ENCODE data around the gene GRIK4. TPM values are rescaled to one million over a fixed set of nuclear protein-coding genes. Genes with fewer than 3 reads are reported as not detected.

Gene GRIK4
- total RNA-seq, 1 donor from 2014 or later = 2.2 TPM

DNA sequence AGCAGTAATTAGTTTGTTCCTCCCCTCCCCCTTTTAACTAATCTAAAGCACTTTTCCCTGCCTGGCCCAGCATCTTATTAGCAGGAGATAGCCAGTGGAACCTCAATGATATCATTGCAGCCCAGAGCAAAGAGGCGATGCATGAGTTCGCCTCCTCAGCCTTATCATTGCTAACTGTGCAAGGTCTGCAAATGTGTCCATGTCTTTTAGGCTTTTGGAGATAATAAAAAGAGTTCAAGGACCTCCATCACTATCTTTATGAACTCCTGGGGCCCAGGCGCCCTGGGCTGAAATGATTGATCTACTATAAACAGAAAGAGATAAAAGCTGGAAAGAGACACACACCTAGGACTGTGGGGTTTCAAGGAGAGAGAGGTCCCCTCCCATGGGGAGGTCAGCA is 388.2 kb downstream of the GRIK4 start:
- TF ChIP-seq EZH2 (IDR thresholded peaks at IDR 0.05; ENCODE audit: insufficient read depth, low read length) (no peak), CTCF (IDR thresholded peaks at IDR 0.05; ENCODE audit: insufficient read depth, low read depth, low read length) (no peak)
- Histone ChIP-seq H2AFZ (ENCODE audit: low read depth, low read length) (no peak overlapping the region), H3K4me1 (ENCODE audit: insufficient read depth, low read length) (no peaks in the 10 kb centered on the region), H3K27ac (ENCODE audit: low read depth, low read length) (no peak overlapping the region), H3K9me3 (ENCODE audit: insufficient read depth, low read depth, low read length) (no peaks in the 10 kb centered on the region), H3K27me3 (ENCODE audit: insufficient read depth, low read length) (peaks cover 5% of the 10 kb centered on the region), H3K79me2 (ENCODE audit: insufficient read depth, low read length) (no peaks in the 10 kb centered on the region), H3K9ac (ENCODE audit: low read length) (no peak overlapping the region), H3K4me3 (ENCODE audit: insufficient read depth, low read depth, low read length) (no peak overlapping the region), H4K20me1 (ENCODE audit: insufficient read depth, low read length) (no peaks in the 10 kb centered on the region), H3K36me3 (ENCODE audit: insufficient read depth, low read length) (no peaks in the 10 kb centered on the region), H3K4me2 (ENCODE audit: low read length) (no peak overlapping the region)
- FAIRE-seq (no peak), DNase-seq (ENCODE audit: low read depth) (no peak)
- Mint-ChIP-seq H3K27ac (ENCODE audit: unreplicated experiment) (no peak overlapping the region), H3K9me3 (ENCODE audit: unreplicated experiment) (no peaks in the 10 kb centered on the region), H3K27me3 (ENCODE audit: low read depth, unreplicated experiment) (peaks cover 23% of the 10 kb centered on the region), H3K4me1 (ENCODE audit: low read depth, unreplicated experiment) (no peaks in the 10 kb centered on the region), H3K4me3 (ENCODE audit: unreplicated experiment) (no peak overlapping the region), H3K36me3 (ENCODE audit: low read depth, unreplicated experiment) (no peaks in the 10 kb centered on the region)

GRCh38 chr11:120900643-120901042 is 389.1 kb downstream of the GRIK4 start:
- H3K4me3 ChIP-seq (ENCODE audit: insufficient read depth, low read depth, low read length) = no peak overlapping the region
- no peaks in the 10 kb centered on the region for H4K20me1 ChIP-seq (ENCODE audit: insufficient read depth, low read length)
- Mint-ChIP-seq H3K4me1 (ENCODE audit: low read depth, unreplicated experiment) (no peaks in the 10 kb centered on the region), H3K9me3 (ENCODE audit: unreplicated experiment) (no peaks in the 10 kb centered on the region), H3K27ac (ENCODE audit: unreplicated experiment) (no peak overlapping the region), H3K27me3 (ENCODE audit: low read depth, unreplicated experiment) (peaks cover 18% of the 10 kb centered on the region), H3K4me3 (ENCODE audit: unreplicated experiment) (no peak overlapping the region), H3K36me3 (ENCODE audit: low read depth, unreplicated experiment) (peaks cover 3% of the 10 kb centered on the region)
- H3K36me3 ChIP-seq (ENCODE audit: insufficient read depth, low read length) = no peaks in the 10 kb centered on the region
- H3K4me2 ChIP-seq (ENCODE audit: low read length) = no peak overlapping the region
- H3K79me2 ChIP-seq (ENCODE audit: insufficient read depth, low read length) = no peaks in the 10 kb centered on the region
- H3K9me3 ChIP-seq (ENCODE audit: insufficient read depth, low read depth, low read length) = no peaks in the 10 kb centered on the region
- no peaks in the 10 kb centered on the region for H3K4me1 ChIP-seq (ENCODE audit: insufficient read depth, low read length)
- FAIRE-seq = no peak
- no peak overlapping the region for H2AFZ ChIP-seq (ENCODE audit: low read depth, low read length)
- no peak for DNase-seq (ENCODE audit: low read depth)
- no peak for TF ChIP-seq CTCF (IDR thresholded peaks at IDR 0.05; ENCODE audit: insufficient read depth, low read depth, low read length)
- TF ChIP-seq EZH2 (IDR thresholded peaks at IDR 0.05; ENCODE audit: insufficient read depth, low read length) = no peak
- no peak overlapping the region for H3K9ac ChIP-seq (ENCODE audit: low read length)
- no peak overlapping the region for H3K27ac ChIP-seq (ENCODE audit: low read depth, low read length)
- H3K27me3 ChIP-seq (ENCODE audit: insufficient read depth, low read length) = peaks cover 5% of the 10 kb centered on the region

DNA sequence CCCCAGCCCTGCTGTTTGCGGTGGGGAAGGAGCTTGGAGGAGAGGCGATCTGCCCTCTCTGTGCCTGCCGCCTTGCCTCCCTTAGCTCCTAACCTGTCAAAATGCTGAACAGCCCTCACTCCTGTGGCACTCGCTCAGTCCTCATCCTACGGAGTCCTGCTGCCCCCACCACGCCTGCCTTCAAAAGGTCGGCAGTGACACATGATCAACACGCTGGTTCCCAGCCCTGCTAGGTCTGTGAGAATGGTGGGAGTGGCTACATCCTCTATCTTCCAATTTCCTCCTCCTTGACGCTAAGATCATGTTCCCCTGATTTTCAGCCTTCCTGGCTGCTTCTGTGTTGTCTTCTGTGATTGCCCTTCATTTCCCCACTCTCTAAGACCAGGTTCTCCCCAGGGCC is 392.1 kb downstream of the GRIK4 start:
- Mint-ChIP-seq H3K4me3 (ENCODE audit: unreplicated experiment) (no peak overlapping the region), H3K27me3 (ENCODE audit: low read depth, unreplicated experiment) (peaks cover 23% of the 10 kb centered on the region), H3K4me1 (ENCODE audit: low read depth, unreplicated experiment) (peaks cover 3% of the 10 kb centered on the region), H3K27ac (ENCODE audit: unreplicated experiment) (no peak overlapping the region), H3K36me3 (ENCODE audit: low read depth, unreplicated experiment) (peaks cover 5% of the 10 kb centered on the region), H3K9me3 (ENCODE audit: unreplicated experiment) (no peaks in the 10 kb centered on the region)
- Histone ChIP-seq H3K27me3 (ENCODE audit: insufficient read depth, low read length) (peaks cover 7% of the 10 kb centered on the region), H3K9ac (ENCODE audit: low read length) (no peak overlapping the region), H2AFZ (ENCODE audit: low read depth, low read length) (no peak overlapping the region), H3K9me3 (ENCODE audit: insufficient read depth, low read depth, low read length) (no peaks in the 10 kb centered on the region), H3K36me3 (ENCODE audit: insufficient read depth, low read length) (no peaks in the 10 kb centered on the region), H3K4me2 (ENCODE audit: low read length) (no peak overlapping the region), H3K27ac (ENCODE audit: low read depth, low read length) (no peak overlapping the region), H3K4me3 (ENCODE audit: insufficient read depth, low read depth, low read length) (no peak overlapping the region), H3K4me1 (ENCODE audit: insufficient read depth, low read length) (no peaks in the 10 kb centered on the region), H4K20me1 (ENCODE audit: insufficient read depth, low read length) (no peaks in the 10 kb centered on the region), H3K79me2 (ENCODE audit: insufficient read depth, low read length) (no peaks in the 10 kb centered on the region)
- DNase-seq (ENCODE audit: low read depth) (no peak), FAIRE-seq (no peak)
- TF ChIP-seq CTCF (IDR thresholded peaks at IDR 0.05; ENCODE audit: insufficient read depth, low read depth, low read length) (no peak), EZH2 (IDR thresholded peaks at IDR 0.05; ENCODE audit: insufficient read depth, low read length) (no peak)
